ENCODE results near the gene LIN9. TPM values are rescaled to one million over a fixed set of nuclear protein-coding genes. Genes with fewer than 3 reads are reported as not detected.

Gene LIN9
- total RNA-seq, 6 donors from 2014 or later = 1.00 to 6.2 (median 3.7) TPM

DNA sequence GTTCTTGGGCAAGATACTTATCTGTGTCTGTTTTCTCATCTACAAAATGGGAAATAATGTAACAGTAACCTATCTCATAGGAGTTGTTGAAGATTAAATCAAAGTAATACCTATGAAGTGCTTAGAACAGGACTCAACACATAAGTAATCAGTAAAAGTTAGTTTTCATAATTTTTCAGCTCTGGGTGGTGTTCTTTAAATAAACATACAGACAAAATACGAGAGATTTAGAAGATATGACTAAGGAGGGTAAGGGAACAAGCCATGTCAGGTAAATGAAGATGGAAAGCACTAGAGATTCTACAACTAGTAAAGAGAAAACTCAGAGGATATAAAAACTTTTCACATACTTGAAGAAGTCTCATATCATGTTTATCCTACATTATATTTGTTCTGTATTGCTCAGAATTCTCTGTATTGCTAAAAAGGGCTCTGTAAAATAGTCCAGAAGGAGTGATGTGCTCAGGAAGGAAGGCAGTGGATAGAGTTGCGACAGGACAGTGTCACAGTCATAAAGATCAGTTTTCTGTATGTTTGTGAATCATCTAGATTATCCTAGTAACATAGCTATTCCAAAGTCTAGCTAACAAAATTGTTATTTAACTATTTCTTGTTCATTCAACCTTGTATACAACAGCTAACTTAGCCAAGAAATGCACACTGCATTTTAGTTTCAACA, 16.0 kb downstream of the LIN9 start:
- Histone ChIP-seq H3K27ac (no peak overlapping the region), H3K9me3 (no peaks in the 10 kb centered on the region), H3K36me3 (peaks cover 0 to 20% (median under 1%) of the 10 kb centered on the region in 4 donors), H3K27me3 (no peaks in the 10 kb centered on the region), H3K4me3 (no peak overlapping the region), H3K4me1 (no peaks in the 10 kb centered on the region)
- DNase-seq (no peak), ATAC-seq (ENCODE audit: low FRiP score in 2 of 2) (no peak)
- TF ChIP-seq POLR2AphosphoS5 (IDR thresholded peaks at IDR 0.05) (no peak), EP300 (IDR thresholded peaks at IDR 0.05) (no peak), POLR2A (IDR thresholded peaks at IDR 0.05) (no peak)
- TF ChIP-seq, protein P1, sequence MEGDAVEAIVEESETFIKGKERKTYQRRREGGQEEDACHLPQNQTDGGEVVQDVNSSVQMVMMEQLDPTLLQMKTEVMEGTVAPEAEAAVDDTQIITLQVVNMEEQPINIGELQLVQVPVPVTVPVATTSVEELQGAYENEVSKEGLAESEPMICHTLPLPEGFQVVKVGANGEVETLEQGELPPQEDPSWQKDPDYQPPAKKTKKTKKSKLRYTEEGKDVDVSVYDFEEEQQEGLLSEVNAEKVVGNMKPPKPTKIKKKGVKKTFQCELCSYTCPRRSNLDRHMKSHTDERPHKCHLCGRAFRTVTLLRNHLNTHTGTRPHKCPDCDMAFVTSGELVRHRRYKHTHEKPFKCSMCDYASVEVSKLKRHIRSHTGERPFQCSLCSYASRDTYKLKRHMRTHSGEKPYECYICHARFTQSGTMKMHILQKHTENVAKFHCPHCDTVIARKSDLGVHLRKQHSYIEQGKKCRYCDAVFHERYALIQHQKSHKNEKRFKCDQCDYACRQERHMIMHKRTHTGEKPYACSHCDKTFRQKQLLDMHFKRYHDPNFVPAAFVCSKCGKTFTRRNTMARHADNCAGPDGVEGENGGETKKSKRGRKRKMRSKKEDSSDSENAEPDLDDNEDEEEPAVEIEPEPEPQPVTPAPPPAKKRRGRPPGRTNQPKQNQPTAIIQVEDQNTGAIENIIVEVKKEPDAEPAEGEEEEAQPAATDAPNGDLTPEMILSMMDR (IDR thresholded peaks at IDR 0.05) = no peak
- WGBS, 2 donors = 87 to 90% methylated on average over 2 of the region's 2 CpGs

DNA sequence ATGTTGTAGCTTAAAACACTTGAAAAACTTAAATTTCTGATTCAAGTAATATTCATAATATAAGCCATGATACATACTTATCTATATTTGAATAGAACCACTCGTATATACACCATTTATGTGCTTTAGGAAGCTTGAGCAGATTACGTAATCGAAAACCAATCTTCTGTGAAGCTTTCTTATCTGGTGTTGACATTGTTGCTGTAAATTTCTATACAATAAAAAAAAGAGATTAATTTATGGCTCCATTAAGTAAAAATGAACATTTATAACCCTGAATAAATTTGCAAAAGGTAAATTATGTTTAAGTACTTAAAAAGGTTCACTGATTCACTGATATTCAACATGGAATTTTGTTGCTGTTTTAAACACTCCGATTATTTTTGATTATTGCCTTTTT, 21.4 kb downstream of the LIN9 start:
- 82 to 83% methylated on average over 4 of the region's 4 CpGs for WGBS, 2 donors
- DNase-seq = no peak

DNA sequence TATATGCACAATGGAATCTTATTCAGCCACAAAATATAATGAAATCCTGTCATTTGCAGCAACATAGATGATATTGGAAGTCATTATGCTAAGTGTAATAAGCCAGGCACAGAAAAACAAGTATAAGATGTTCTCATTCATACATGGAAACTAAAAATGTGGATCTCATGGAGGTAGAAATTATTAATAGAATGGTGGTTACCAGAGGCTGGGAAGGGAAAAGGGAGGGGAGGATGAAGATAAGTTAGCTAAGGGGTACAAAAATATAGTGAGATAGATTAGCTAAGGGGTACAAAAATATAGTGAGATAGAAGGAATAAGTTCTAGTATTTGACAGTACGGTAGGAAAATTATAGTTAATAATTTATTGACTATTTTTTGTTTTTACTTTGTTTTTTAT, 27.9 kb downstream of the LIN9 start:
- TF ChIP-seq POLR2AphosphoS5 (IDR thresholded peaks at IDR 0.05) = no peak
- TF ChIP-seq, protein P1 (IDR thresholded peaks at IDR 0.05) = no peak
- no peak for TF ChIP-seq EP300 (IDR thresholded peaks at IDR 0.05)
- no peak for TF ChIP-seq POLR2A (IDR thresholded peaks at IDR 0.05)
- 91 to 94% methylated on average over 1 of the region's 1 CpG for WGBS, 2 donors

More for the DNA sequence above, 21.4 kb downstream of the LIN9 start:
- Histone ChIP-seq H3K4me1 (no peaks in the 10 kb centered on the region), H3K27ac (no peak overlapping the region), H3K36me3 (no peaks in the 10 kb centered on the region), H3K27me3 (no peaks in the 10 kb centered on the region), H3K9me3 (no peaks in the 10 kb centered on the region), H3K4me3 (no peak overlapping the region)
- TF ChIP-seq POLR2A (IDR thresholded peaks at IDR 0.05) = no peak
- TF ChIP-seq EP300 (IDR thresholded peaks at IDR 0.05) = no peak
- TF ChIP-seq, protein P1 (IDR thresholded peaks at IDR 0.05) = no peak
- TF ChIP-seq POLR2AphosphoS5 (IDR thresholded peaks at IDR 0.05) = no peak
- no peak for ATAC-seq (ENCODE audit: low FRiP score in 2 of 2)

DNA sequence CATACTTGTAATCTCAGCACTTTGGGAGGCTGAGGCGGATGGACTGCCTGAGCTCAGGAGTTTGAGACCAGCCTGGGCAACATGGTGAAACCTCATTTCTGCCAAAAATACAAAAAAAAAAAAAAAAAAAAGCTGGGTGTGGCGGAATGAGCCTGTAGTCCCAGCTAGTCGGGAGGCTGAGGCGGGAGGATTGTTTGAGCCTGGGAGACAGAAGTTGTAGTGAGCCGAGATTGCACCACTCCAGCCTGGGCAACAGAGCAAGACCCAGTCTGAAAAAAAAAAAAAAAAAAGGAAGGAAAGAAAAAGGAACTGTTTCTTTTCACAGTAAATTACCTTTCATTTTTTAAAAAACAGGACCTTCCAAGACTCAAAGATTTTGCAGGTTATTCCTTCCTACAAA, 29.5 kb downstream of the LIN9 start:
- 83 to 84% methylated on average over 5 of the region's 5 CpGs for WGBS, 2 donors
- Histone ChIP-seq H3K4me1 (no peaks in the 10 kb centered on the region), H3K27me3 (no peaks in the 10 kb centered on the region), H3K9me3 (no peaks in the 10 kb centered on the region), H3K36me3 (no peaks in the 10 kb centered on the region), H3K27ac (no peak overlapping the region), H3K4me3 (no peak overlapping the region)
- no peak for DNase-seq
- no peak for ATAC-seq (ENCODE audit: low FRiP score in 2 of 2)
- no peak for TF ChIP-seq POLR2AphosphoS5 (IDR thresholded peaks at IDR 0.05)
- TF ChIP-seq POLR2A (IDR thresholded peaks at IDR 0.05) = no peak
- TF ChIP-seq, protein P1 (IDR thresholded peaks at IDR 0.05) = no peak
- no peak for TF ChIP-seq EP300 (IDR thresholded peaks at IDR 0.05)

More for the DNA sequence above, 27.9 kb downstream of the LIN9 start:
- Histone ChIP-seq H3K4me3 (no peak overlapping the region), H3K9me3 (no peaks in the 10 kb centered on the region), H3K4me1 (no peaks in the 10 kb centered on the region), H3K27ac (no peak overlapping the region), H3K27me3 (no peaks in the 10 kb centered on the region), H3K36me3 (no peaks in the 10 kb centered on the region)
- no peak for ATAC-seq (ENCODE audit: low FRiP score in 2 of 2)
- no peak for DNase-seq

DNA sequence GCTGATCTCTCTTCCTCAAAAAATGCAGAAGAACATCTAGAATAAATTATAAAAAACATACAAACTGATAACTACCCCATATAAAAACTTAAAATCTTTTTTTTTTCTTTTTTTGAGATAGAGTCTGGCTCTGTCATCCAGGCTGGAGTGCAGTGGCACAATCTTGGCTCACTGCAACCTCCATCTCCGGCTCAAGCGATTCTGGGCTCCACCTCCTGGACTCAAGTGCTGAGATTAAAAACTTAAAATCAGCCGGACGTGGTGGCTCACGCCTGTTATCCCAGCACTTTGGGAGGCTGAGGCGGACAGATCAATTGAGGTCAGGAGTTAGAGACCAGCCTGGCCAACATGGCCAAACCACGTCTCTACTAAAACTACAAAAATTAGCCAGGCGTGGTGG, 31.1 kb downstream of the LIN9 start:
- Histone ChIP-seq H3K9me3 (no peaks in the 10 kb centered on the region), H3K27me3 (no peaks in the 10 kb centered on the region), H3K27ac (no peak overlapping the region), H3K36me3 (no peaks in the 10 kb centered on the region), H3K4me1 (peaks cover 0 to 3% (median 0%) of the 10 kb centered on the region in 4 donors), H3K4me3 (no peak overlapping the region)
- no peak for TF ChIP-seq POLR2A (IDR thresholded peaks at IDR 0.05)
- DNase-seq (no peak), ATAC-seq (ENCODE audit: low FRiP score in 2 of 2) (no peak)
- 86 to 87% methylated on average over 8 of the region's 8 CpGs for WGBS, 2 donors

Measured in upper lobe of left lung (tissue), 6 donors.